Measurements from ENCODE around the gene FADS1.

DNA sequence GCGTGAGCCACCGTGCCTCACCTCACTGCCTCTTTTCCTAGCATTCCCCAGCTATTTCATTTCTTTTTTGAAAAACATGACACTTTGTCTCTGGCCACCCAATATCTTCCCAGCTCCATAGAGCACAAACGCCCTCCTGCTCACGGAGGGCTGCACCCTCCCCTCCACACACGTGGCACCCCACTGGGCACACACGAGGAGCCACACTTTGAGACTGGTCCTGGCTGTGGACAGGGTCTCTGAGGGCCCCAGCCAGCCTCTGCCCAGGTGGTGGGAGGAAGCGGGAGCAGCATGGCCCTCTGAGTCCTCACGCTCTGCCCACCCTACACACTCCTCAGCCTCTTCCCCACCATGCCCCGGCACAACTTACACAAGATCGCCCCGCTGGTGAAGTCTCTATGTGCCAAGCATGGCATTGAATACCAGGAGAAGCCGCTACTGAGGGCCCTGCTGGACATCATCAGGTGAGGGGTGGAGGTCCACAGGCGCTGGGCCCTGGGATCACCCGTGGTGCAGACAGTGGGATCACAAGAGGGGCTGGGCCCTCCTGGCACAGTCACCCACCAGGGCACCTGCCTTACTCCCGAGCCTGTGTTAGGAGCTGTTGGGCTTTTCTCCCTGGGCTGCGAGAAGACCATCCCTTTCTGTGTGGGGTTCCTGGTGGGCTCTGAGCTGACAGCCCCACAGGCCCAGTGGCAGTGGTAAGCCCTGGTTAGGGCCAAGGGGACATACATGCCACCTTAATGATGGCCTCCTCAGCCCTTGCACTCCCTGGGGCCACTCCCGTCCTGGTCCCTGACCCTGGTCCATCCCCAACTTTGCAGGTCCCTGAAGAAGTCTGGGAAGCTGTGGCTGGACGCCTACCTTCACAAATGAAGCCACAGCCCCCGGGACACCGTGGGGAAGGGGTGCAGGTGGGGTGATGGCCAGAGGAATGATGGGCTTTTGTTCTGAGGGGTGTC, 48.3 kb upstream of the FADS1 start:
- TF ChIP-seq POLR2A (IDR thresholded peaks at IDR 0.05; ENCODE audit: low read depth, low read length): no peak
- no peak for TF ChIP-seq TAF1 (IDR thresholded peaks at IDR 0.05; ENCODE audit: borderline replicate concordance, low read depth, low read length)
- no peak for TF ChIP-seq POLR2AphosphoS5 (IDR thresholded peaks at IDR 0.05; ENCODE audit: low read depth, low read length)

Data from GM12892 (cell line).